GM12878 (cell line): ENCODE results near the gene PKLR. TPM values are rescaled to one million over a fixed set of nuclear protein-coding genes. Genes with fewer than 3 reads are reported as not detected.

Experiments used
- ATAC-seq: fragments of 200-7000 bp; cut with Tn5 transposase; 3 replicates; pipeline ENCODE4 v1.9.1; 2020; ENCODE audit warnings: mild to moderate bottlenecking, moderate library complexity
- BruUV-seq: library from RNA; stranded (reverse); fragments of 400-500 nt; replicated peaks from 2 replicates; lab custom pipeline; 2021; lab: Mats Ljungman, UMichigan
- CTCF ChIA-PET: fragments of 300-600 bp; sonication (Branson Sonifier 250); formaldehyde crosslinking; extraction: SDS; loops from one replicate; lab custom pipeline; 2021; ENCODE audit warnings: inconsistent platforms; lab: Yijun Ruan, JAX
- POLR2A ChIA-PET: fragments of 350-600 bp; formaldehyde crosslinking; extraction: SDS; loops from one replicate; lab custom pipeline; 2021; ENCODE audit warnings: inconsistent platforms; lab: Charles Lee
- RAD21 ChIA-PET: fragments of 300-600 bp; sonication (Branson Sonifier 250); formaldehyde crosslinking; loops from one replicate; lab custom pipeline; 2023; ENCODE audit warnings: antibody characterized with exemption; ENCODE audit not compliant: unreplicated experiment; lab: Charles Lee
- SMC1A ChIA-PET: fragments of 300-600 bp; sonication (Branson Sonifier 250); formaldehyde crosslinking; loops from one replicate; lab custom pipeline; 2023; ENCODE audit not compliant: unreplicated experiment, uncharacterized antibody; lab: Charles Lee
- DNase-seq: peaks from one replicate; pipeline ENCODE4 v3.0.0-alpha.2; 2011; ENCODE audit warnings: low read depth, low spot score
- FAIRE-seq: peaks from 3 replicates; lab custom pipeline; 2011; peaks lifted over from hg19 to GRCh38; lab: Jason Lieb, UNC
- H2AFZ ChIP-seq: 2 replicates; pipeline ENCODE4 v1.6.0; 2011; ENCODE audit warnings: low read depth, low read length, control low read depth; ENCODE audit not compliant: control insufficient read depth
- H3K27ac ChIP-seq: 2 replicates; pipeline ENCODE4 v1.5.1; 2011; ENCODE audit warnings: control low read depth; ENCODE audit not compliant: control insufficient read depth, insufficient read depth
- H3K27me3 ChIP-seq, 2 experiments: replicated peaks in 1 of 2; 2 replicates each; pipeline versions ENCODE4 v1.6.0 to v1.6.1; 2011; ENCODE audit warnings: low read length in 1 of 2; ENCODE audit not compliant: control insufficient read depth in 2 of 2, insufficient read depth in 2 of 2
- H3K36me3 ChIP-seq, 2 experiments: 2 replicates each; pipeline ENCODE4 v1.5.1; 2011; ENCODE audit warnings: low read length in 1 of 2; ENCODE audit not compliant: control insufficient read depth in 2 of 2, insufficient read depth in 2 of 2
- H3K4me1 ChIP-seq: 2 replicates; pipeline ENCODE4 v1.6.1; 2011; ENCODE audit warnings: mild to moderate bottlenecking, low read length, moderate library complexity, mixed read lengths; ENCODE audit not compliant: control insufficient read depth, insufficient read depth
- H3K4me2 ChIP-seq: 2 replicates; pipeline ENCODE4 v1.6.0; 2011; ENCODE audit warnings: control low read depth; ENCODE audit not compliant: control insufficient read depth, insufficient read depth
- H3K4me3 ChIP-seq: fragments of 200-600 bp; sonication (generic); 2 replicates; pipeline ENCODE4 v1.5.1; 2016
- H3K79me2 ChIP-seq: 2 replicates; pipeline ENCODE4 v1.6.0; 2011; ENCODE audit warnings: low read length; ENCODE audit not compliant: control insufficient read depth, insufficient read depth
- H3K9ac ChIP-seq: 2 replicates; pipeline ENCODE4 v1.8.0; 2011; ENCODE audit warnings: low read length, control low read depth, mixed read lengths; ENCODE audit not compliant: control insufficient read depth, insufficient read depth
- H3K9me3 ChIP-seq: replicated peaks from 3 replicates; pipeline ENCODE4 v1.5.1; 2011; ENCODE audit warnings: mild to moderate bottlenecking, low read length; ENCODE audit not compliant: control insufficient read depth, insufficient read depth
- H4K20me1 ChIP-seq: 2 replicates; pipeline ENCODE4 v1.6.0; 2011; ENCODE audit not compliant: control insufficient read depth, insufficient read depth
- CBX3 ChIP-seq: fragments of 200-600 bp; sonication (generic); IDR thresholded peaks from 2 replicates; pipeline ENCODE4 v1.6.1; 2016; ENCODE audit warnings: low read depth, borderline replicate concordance
- EP300 ChIP-seq, 2 experiments: fragments of 150-350 bp in 1 of 2; IDR thresholded peaks; 2 replicates each; pipeline ENCODE4 v1.6.1; 2011 to 2012; ENCODE audit warnings: low read depth in 2 of 2, low read length in 2 of 2, borderline replicate concordance in 1 of 2, improper control_type of control experiment in 1 of 2, inconsistent platforms in 1 of 2; ENCODE audit not compliant: control insufficient read depth in 1 of 2
- ETV6 ChIP-seq, 2 experiments: fragments of 450-650 bp in 1 of 2; IDR thresholded peaks in 1 of 2; conservative IDR thresholded peaks in 1 of 2; 2 replicates each; pipeline ENCODE4 v1.6.1; 2014; ENCODE audit warnings: antibody characterized with exemption in 1 of 2, borderline replicate concordance in 1 of 2, low read depth in 1 of 2, mild to moderate bottlenecking in 1 of 2, moderate library complexity in 1 of 2
- MYB ChIP-seq: fragments of 150-350 bp; IDR thresholded peaks from 2 replicates; pipeline ENCODE4 v1.6.1; 2014; ENCODE audit warnings: mild to moderate bottlenecking, low read depth, low read length, borderline replicate concordance
- PML ChIP-seq: IDR thresholded peaks from 2 replicates; pipeline ENCODE4 v1.6.1; 2012; ENCODE audit warnings: low read length, inconsistent platforms
- RB1 ChIP-seq: fragments of 450-650 bp; formaldehyde crosslinking; IDR thresholded peaks from 2 replicates; pipeline ENCODE4 v1.6.1; 2017; ENCODE audit warnings: mild to moderate bottlenecking, borderline replicate concordance
- RUNX3 ChIP-seq: IDR thresholded peaks from 2 replicates; pipeline ENCODE4 v1.6.1; 2012; ENCODE audit warnings: low read length, inconsistent platforms
- SREBF1 ChIP-seq: IDR thresholded peaks from 2 replicates; pipeline ENCODE4 v1.6.1; 2012; ENCODE audit warnings: mild to moderate bottlenecking, low read length
- TARDBP ChIP-seq: IDR thresholded peaks from 2 replicates; pipeline ENCODE4 v1.6.1; 2016; ENCODE audit warnings: borderline replicate concordance
- TCF3 ChIP-seq: IDR thresholded peaks from 2 replicates; pipeline ENCODE4 v1.6.1; 2012; ENCODE audit warnings: low read depth, mild to moderate bottlenecking, low read length, borderline replicate concordance; ENCODE audit not compliant: insufficient read depth
- ZSCAN29 ChIP-seq: fragments of 450-650 bp; IDR thresholded peaks from 2 replicates; pipeline ENCODE4 v1.6.1; 2017; ENCODE audit warnings: mild to moderate bottlenecking, moderate library complexity
- WGBS: methylation state at CpG from one replicate; pipeline ENCODE4 v1.1.6; 2016; ENCODE audit warnings: low lambda C conversion rate; ENCODE audit not compliant: insufficient replicate concordance, insufficient coverage; ENCODE audit errors: missing lambda C conversion rate; 5-methylcytosine and 5-hydroxymethylcytosine counted together
- in situ Hi-C: fragments of 300-500 bp; cut with MboI; formaldehyde crosslinking; loops from 9 replicates; pipeline ENCODE4 v1.14.3; 2018; ENCODE audit warnings: mixed read lengths
- intact Hi-C: fragments of 100-400 bp; cut with micrococcal nuclease; formaldehyde crosslinking; loops from one replicate; pipeline ENCODE4 v1.14.2; 2022; ENCODE audit not compliant: unreplicated experiment
- polyA plus RNA-seq, 11 experiments: library from polyadenylated mRNA; depleted of rRNA in 4 of 11; unstranded in 6 of 11; stranded (reverse) in 5 of 11; fragments of >200 nt; fragmentation: Nextera tagmentation in 4 of 11; fragmentation: Illumina TruSeq in 1 of 11; extraction: Ambion mirVana in 4 of 11; extraction: Trizol in 1 of 11; gene quantifications; 1 replicate in 1 of 11; 2 replicates in 10 of 11; pipeline versions ENCODE4 v1.2.1 to v1.2.3, GENCODE V29; 2011 to 2016; ENCODE audit warnings: inconsistent platforms in 2 of 11, missing spikeins in 2 of 11, low read depth in 1 of 11
- total RNA-seq, 4 experiments: library from RNA; depleted of rRNA in 3 of 4; stranded (reverse); fragments of >200 nt in 3 of 4; fragmentation: Illumina TruSeq in 1 of 4; extraction: Trizol in 1 of 4; gene quantifications; 2 replicates each; pipeline versions ENCODE4 v1.2.1 to v1.2.3, GENCODE V29; 2013 to 2021
- TF ChIP-seq, protein P1 (sequence below): fragments of 450-650 bp; IDR thresholded peaks from 2 replicates; pipeline ENCODE4 v1.6.1; 2017; ENCODE audit warnings: mild to moderate bottlenecking, moderate library complexity
- TF ChIP-seq, protein P2 (sequence below): IDR thresholded peaks from 2 replicates; pipeline ENCODE4 v1.6.1; 2011; ENCODE audit warnings: borderline replicate concordance, low read depth, mild to moderate bottlenecking, moderate library complexity, low read length; ENCODE audit not compliant: insufficient read depth, poor library complexity, severe bottlenecking

PKLR gene
- total and polyA plus RNA-seq, 10 of the 15 experiments (the other 5 are each of a cell fraction or from before 2014, with no cell fraction given): 0.04 to 0.15 (median 0.08) TPM; not detected in 7

- no TSS peak for BruUV-seq
- Histone ChIP-seq H3K27ac (no peak overlapping the region), H3K4me2 (no peak overlapping the region), H3K36me3 (peaks cover 32 to 34% of the 10 kb centered on the region in 2 experiments), H3K4me3 (no peak overlapping the region), H3K27me3 (no peaks in the 10 kb centered on the region), H3K4me1 (peaks cover under 1% of the 10 kb centered on the region), H3K9ac (no peak overlapping the region), H2AFZ (no peak overlapping the region), H3K9me3 (no peaks in the 10 kb centered on the region), H3K79me2 (peaks cover 28% of the 10 kb centered on the region), H4K20me1 (no peaks in the 10 kb centered on the region)
- no peak for DNase-seq
- CTCF ChIA-PET: no interaction called here
- intact Hi-C loops: no loop called here
- TF ChIP-seq, protein P1, sequence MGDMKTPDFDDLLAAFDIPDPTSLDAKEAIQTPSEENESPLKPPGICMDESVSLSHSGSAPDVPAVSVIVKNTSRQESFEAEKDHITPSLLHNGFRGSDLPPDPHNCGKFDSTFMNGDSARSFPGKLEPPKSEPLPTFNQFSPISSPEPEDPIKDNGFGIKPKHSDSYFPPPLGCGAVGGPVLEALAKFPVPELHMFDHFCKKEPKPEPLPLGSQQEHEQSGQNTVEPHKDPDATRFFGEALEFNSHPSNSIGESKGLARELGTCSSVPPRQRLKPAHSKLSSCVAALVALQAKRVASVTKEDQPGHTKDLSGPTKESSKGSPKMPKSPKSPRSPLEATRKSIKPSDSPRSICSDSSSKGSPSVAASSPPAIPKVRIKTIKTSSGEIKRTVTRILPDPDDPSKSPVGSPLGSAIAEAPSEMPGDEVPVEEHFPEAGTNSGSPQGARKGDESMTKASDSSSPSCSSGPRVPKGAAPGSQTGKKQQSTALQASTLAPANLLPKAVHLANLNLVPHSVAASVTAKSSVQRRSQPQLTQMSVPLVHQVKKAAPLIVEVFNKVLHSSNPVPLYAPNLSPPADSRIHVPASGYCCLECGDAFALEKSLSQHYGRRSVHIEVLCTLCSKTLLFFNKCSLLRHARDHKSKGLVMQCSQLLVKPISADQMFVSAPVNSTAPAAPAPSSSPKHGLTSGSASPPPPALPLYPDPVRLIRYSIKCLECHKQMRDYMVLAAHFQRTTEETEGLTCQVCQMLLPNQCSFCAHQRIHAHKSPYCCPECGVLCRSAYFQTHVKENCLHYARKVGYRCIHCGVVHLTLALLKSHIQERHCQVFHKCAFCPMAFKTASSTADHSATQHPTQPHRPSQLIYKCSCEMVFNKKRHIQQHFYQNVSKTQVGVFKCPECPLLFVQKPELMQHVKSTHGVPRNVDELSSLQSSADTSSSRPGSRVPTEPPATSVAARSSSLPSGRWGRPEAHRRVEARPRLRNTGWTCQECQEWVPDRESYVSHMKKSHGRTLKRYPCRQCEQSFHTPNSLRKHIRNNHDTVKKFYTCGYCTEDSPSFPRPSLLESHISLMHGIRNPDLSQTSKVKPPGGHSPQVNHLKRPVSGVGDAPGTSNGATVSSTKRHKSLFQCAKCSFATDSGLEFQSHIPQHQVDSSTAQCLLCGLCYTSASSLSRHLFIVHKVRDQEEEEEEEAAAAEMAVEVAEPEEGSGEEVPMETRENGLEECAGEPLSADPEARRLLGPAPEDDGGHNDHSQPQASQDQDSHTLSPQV: no peak
- TF ChIP-seq RB1 (no peak), PML (no peak), ZSCAN29 (no peak), ETV6 (conservative IDR thresholded peaks at IDR 0.05 in 1 of 2, IDR thresholded peaks at IDR 0.05 in 1 of 2; ENCODE audit: borderline replicate concordance in 1 of 2, low read depth in 1 of 2) (no peak), SREBF1 (no peak), TARDBP (no peak), CBX3 (no peak), MYB (no peak), RUNX3 (no peak), TCF3 (no peak), EP300 (IDR thresholded peaks at IDR 0.05; ENCODE audit: borderline replicate concordance in 1 of 2, control insufficient read depth in 1 of 2, low read depth in 2 of 2, low read length in 2 of 2) (no peak)
- TF ChIP-seq, protein P2, sequence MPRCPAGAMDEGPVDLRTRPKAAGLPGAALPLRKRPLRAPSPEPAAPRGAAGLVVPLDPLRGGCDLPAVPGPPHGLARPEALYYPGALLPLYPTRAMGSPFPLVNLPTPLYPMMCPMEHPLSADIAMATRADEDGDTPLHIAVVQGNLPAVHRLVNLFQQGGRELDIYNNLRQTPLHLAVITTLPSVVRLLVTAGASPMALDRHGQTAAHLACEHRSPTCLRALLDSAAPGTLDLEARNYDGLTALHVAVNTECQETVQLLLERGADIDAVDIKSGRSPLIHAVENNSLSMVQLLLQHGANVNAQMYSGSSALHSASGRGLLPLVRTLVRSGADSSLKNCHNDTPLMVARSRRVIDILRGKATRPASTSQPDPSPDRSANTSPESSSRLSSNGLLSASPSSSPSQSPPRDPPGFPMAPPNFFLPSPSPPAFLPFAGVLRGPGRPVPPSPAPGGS: no peak
- in situ Hi-C loops: no loop called here
- RAD21 ChIA-PET: no interaction called here
- 99% methylated on average over 9 of the region's 21 CpGs for WGBS
- no peak for ATAC-seq
- no peak for FAIRE-seq
- POLR2A ChIA-PET: no interaction called here
- SMC1A ChIA-PET: interaction anchor here (1.5 kb wide), 1 partner anchor 54 kb away, joined by 3 read pairs; no protein-coding TSS in a partner anchor
Observed at GRCh38 chr1:155268630-155269029, 32.6 kb downstream of the PKLR start.
